GM19468 (cell line): Measurements from ENCODE around the gene RAB3GAP2.
"Not testable (repeated sequence)": the region's sequence is repeated elsewhere in the genome, so short reads cannot be mapped to it uniquely, and the experiment has no call there.

Experiments used
- ATAC-seq: cut with Tn5 transposase; IDR thresholded peaks from one replicate; pipeline ENCODE4 v1.9.1; 2021; ENCODE audit warnings: mild to moderate bottlenecking, moderate library complexity, moderate number of reproducible peaks; ENCODE audit not compliant: unreplicated experiment; ENCODE audit errors: extremely low read depth

RAB3GAP2 gene

DNA sequence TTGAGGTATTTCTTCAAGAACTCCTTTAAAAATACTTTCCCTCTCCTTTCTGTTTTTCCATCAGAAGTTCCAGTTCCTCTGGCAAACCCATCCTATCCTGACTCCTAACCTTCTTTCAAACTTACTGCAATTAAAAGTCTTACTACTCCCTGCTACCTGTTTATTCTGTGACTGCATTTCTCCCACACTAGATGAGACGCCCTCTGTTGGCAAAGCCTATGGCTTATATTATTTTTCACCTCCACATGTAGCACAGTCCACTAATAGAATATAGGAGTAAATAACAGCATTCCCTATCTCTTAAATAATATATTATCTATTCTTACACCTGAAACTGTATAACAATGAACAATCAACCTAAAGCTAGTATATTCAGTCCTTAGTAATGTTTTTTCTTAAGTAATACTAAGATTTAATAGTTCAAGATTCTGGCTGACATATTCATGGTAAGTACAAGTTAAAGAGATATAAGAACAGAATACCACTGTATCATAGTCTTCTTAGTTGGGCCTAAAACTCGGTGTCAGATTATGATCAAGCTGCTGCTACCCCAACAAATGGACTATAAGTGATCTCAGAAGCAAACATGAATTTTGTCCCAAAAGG is 54.8 kb downstream of the RAB3GAP2 start:
- ATAC-seq, result no peak

- no peak for ATAC-seq
These were observed 58.8 kb downstream of the RAB3GAP2 start for GRCh38 chr1:220213382-220213983.

DNA sequence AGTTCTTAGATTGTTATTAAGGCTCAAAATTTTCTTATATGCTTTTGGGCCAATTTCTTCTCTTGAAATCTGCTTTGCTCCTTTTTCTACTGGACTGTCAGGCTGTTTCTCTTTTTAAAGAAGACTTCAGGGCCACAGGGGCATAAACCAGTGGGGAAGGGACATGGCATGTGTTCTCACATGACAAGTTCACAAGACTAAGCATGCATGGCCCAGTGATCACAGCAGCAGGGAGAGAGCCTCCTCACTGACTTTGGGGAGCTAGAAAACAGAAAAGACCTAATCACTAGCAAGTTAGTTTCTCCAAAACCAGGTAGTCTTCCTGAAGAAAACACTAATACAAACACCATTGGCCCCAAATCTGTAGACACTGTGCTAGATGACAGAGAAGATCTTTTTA is 64.8 kb downstream of the RAB3GAP2 start:
- no peak for ATAC-seq

DNA sequence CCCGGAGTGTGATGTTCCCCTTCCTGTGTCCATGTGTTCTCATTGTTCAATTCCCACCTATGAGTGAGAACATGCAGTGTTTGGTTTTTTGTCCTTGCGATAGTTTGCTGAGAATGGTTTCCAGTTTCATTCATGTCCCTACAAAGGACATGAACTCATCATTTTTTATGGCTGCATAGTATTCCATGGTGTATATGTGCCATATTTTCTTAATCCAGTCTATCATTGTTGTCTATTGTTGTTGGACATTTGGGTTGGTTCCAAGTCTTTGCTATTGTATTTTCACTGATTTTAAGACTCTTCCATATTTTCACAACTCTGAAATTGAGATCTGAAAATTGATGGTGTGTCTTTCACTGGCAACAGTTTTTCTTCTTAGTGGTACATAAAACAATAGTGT is 67.5 kb downstream of the RAB3GAP2 start:
- not testable (repeated sequence) for ATAC-seq

DNA sequence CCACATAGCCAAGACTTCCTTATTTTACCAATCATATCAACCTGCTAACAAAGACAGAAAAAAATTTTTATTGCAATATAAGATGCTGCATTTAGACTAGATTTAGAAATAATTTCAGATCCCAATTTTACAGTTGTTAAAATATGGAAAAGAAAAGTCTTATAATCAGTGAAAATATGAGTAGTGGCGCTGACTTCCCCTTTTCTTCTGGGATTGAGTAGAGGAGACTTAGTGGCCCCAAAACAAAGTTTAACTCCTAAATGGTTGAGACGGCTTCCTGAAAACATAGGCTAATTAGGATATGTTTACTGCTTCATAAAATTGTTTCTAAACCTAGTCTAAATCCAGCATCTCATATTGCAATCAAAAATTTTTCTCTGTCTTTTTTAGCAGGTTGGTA is 68.4 kb downstream of the RAB3GAP2 start:
- ATAC-seq, result no peak

- no peak for ATAC-seq
These were observed 73.9 kb downstream of the RAB3GAP2 start for GRCh38 chr1:220198186-220199005.

- ATAC-seq, result no peak
These were observed 76.6 kb downstream of the RAB3GAP2 start for GRCh38 chr1:220195701-220196100.

GRCh38 chr1:220189750-220190347 is 82.4 kb downstream of the RAB3GAP2 start:
- ATAC-seq, result no peak

DNA sequence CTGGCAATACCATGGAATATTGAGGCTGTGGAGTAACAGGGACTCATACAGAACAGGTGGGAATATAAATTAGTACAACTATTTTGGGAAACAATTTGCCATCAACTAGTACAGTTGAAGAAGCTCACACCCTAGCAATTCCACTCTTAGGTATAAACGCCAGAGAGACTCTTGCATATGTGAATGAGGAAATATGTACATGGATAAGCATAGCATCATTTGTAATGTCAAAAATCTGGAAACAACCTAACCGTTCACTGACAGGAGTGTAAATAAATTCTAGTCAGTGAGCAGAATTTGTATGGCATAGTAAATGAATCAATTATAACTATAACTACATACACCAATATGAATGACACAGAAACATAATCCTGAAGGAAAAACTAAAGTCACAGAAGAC is 83.7 kb downstream of the RAB3GAP2 start:
- no peak for ATAC-seq

GRCh38 chr1:220186752-220187151 is 85.5 kb downstream of the RAB3GAP2 start:
- no peak for ATAC-seq

- no peak for ATAC-seq
These were observed 87.7 kb downstream of the RAB3GAP2 start for GRCh38 chr1:220184506-220184905.

GRCh38 chr1:220182656-220183055 is 89.6 kb downstream of the RAB3GAP2 start:
- ATAC-seq, result no peak

GRCh38 chr1:220182111-220182510 is 90.1 kb downstream of the RAB3GAP2 start:
- no peak for ATAC-seq

DNA sequence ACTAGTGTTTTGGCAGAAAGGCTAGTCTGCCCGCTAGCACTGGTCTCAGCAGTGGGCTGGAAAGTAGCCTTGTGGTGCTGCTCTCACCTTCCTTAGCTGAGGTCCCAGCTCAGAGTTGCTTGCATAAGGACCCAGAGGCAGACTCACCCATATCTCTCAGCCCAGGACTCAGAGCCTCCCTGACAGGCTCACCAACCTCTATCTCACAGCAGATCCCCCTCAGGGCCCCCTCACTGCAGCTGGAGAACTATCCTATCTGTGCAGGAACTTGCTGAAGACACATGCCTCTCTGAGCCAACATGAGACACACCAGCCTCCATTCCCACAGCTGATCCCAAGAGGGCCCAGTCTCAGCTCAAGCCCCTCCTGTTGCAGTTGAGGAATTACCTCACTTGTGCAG is 95.7 kb downstream of the RAB3GAP2 start:
- no peak for ATAC-seq

- no peak for ATAC-seq
These were observed 101.3 kb downstream of the RAB3GAP2 start for GRCh38 chr1:220170836-220171526.

GRCh38 chr1:220169887-220170286 is 102.4 kb downstream of the RAB3GAP2 start:
- not testable (repeated sequence) for ATAC-seq

DNA sequence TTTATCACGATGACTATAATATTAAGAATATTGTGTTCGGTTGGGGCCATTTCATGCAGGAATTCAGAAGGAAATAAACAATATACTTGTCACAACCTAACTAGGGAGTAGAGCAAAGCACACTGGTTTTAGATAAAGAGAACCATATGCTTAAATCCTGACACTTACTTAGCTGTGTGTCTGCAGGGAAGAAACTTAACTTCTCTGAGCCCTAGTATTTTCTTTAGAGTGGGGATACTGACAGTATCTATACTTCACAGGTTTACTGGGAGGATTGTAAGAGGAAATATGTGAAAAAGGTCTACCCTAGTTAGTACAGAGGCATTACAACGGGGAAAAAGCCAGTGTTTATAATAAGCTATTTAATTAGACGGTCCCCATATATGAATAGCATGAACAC is 105.4 kb downstream of the RAB3GAP2 start:
- no peak for ATAC-seq

GRCh38 chr1:220164517-220164916 is 107.7 kb downstream of the RAB3GAP2 start:
- ATAC-seq, result no peak

DNA sequence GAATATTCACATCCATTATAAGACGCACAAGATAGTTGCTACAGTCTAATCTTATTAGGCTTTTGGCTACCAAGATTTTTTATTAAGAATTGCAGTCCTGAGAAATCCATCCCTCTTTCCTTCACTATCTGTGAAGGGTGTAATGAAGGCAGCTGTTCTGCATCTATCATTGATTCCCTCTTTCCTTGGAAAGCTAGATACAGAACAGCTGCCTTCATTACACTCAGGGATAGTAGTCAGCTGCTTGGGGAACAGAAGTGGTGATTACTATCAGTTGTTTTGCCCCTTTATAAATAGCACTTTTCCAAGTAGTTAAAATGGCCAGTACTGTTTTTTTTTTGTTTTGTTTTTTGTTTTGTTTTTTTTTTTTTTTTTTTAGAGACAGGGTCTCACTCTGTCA is 108.1 kb downstream of the RAB3GAP2 start:
- ATAC-seq, result no peak

- no peak for ATAC-seq
These were observed 112.2 kb downstream of the RAB3GAP2 start for GRCh38 chr1:220160027-220160426.
